Endothelial cell of coronary artery (primary cell): ENCODE data around the gene DTL. TPM values are rescaled to one million over a fixed set of nuclear protein-coding genes. Genes with fewer than 3 reads are reported as not detected.

Experiments used
- total RNA-seq: library from RNA; depleted of rRNA; stranded (reverse); fragments of >200 nt; gene quantifications from 2 replicates; pipeline ENCODE4 v1.2.3, GENCODE V29; 2014

The DTL gene, protein sequence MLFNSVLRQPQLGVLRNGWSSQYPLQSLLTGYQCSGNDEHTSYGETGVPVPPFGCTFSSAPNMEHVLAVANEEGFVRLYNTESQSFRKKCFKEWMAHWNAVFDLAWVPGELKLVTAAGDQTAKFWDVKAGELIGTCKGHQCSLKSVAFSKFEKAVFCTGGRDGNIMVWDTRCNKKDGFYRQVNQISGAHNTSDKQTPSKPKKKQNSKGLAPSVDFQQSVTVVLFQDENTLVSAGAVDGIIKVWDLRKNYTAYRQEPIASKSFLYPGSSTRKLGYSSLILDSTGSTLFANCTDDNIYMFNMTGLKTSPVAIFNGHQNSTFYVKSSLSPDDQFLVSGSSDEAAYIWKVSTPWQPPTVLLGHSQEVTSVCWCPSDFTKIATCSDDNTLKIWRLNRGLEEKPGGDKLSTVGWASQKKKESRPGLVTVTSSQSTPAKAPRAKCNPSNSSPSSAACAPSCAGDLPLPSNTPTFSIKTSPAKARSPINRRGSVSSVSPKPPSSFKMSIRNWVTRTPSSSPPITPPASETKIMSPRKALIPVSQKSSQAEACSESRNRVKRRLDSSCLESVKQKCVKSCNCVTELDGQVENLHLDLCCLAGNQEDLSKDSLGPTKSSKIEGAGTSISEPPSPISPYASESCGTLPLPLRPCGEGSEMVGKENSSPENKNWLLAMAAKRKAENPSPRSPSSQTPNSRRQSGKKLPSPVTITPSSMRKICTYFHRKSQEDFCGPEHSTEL
- 4.9 and 8.7 TPM in 2 replicates for total RNA-seq

DNA sequence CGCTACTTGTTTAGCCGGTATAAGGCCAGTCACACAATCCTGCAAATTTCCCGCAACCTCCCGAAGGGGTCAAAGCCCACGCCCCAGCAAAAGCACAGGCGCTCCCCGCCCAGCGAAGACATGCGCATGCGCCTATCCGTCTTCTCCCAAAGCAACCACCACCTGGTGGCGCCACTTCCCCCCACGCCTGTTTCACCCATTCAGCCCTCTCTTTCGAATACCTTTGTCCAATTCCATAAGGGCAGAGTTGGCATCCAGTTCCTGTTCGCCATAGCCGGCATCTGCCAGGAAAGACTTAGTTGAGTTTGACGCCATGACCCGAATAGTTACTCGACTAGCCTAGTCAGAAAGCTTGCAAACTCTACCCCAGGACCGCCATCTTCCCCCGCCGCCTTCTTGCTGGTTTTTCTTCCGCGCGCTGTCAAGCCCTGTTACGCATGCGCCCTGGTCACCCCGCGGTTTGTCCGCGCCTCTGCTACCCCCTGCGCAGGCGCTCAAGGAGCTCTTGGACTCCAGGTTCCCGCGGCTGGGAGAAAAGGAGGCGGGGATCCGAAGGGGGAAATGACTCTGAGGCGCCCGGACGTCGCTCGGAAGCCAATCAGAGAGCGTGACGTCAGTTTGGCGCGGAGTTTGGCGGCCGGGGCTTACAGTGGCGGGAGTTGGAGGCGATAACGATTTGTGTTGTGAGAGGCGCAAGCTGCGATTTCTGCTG is at the start of gene DTL, which contains the start of gene INTS7:
Gene DTL (plus strand): TSS at position 626 of the 712 bp plus-strand sequence. CDS start 143 bp downstream, outside the sequence.
Gene INTS7 (minus strand): TSS at position 435 of the 712 bp plus-strand sequence. CDS start 120 bp downstream, at position 315.

Other genes starting within 250 kb of the DTL start
- 26.2 and 32.9 TPM in 2 replicates for gene LPGAT1, start 205.0 kb upstream of the DTL start, total RNA-seq
- 9.0 and 12.5 TPM in 2 replicates for gene INTS7, start 191 bp upstream of the DTL start, total RNA-seq
- 19.3 and 30.8 TPM in 2 replicates for gene PPP2R5A, start 249.7 kb downstream of the DTL start, total RNA-seq